ENCODE measurements around the gene UCP3. TPM values are rescaled to one million over a fixed set of nuclear protein-coding genes. Genes with fewer than 3 reads are reported as not detected.

The UCP3 gene
- total RNA-seq, 1 experiment from 2014 or later, result 1.3 TPM

- no TSS peak for BruUV-seq (replicated peaks)
- CTCF ChIA-PET, result no interaction called here
- POLR2A ChIA-PET, result no interaction called here
- ATAC-seq (no peak), DNase-seq (ENCODE audit: low read depth, low spot score) (no peak)
- no peaks in the 10 kb centered on the region for H3K9me2 ChIP-seq (ENCODE audit: insufficient read depth)
- H3K4me3 ChIP-seq (replicated peaks in 1 of 2; ENCODE audit: low read depth in 1 of 2, low read length in 2 of 2), result no peak overlapping the region
- no peaks in the 10 kb centered on the region for H4K20me1 ChIP-seq (ENCODE audit: insufficient read depth)
- no peaks in the 10 kb centered on the region for H3K79me2 ChIP-seq (ENCODE audit: insufficient read depth, low read length)
- no peak overlapping the region for H2AFZ ChIP-seq (ENCODE audit: low read depth, low read length, poor library complexity, severe bottlenecking)
- H3K27ac ChIP-seq (ENCODE audit: low read depth, low read length), result no peak overlapping the region
- H3K9me3 ChIP-seq (ENCODE audit: control insufficient read depth in 1 of 2, insufficient read depth in 1 of 2, low read depth in 1 of 2, low read length in 2 of 2), result no peaks in the 10 kb centered on the region
- H3K4me2 ChIP-seq (ENCODE audit: low read length), result no peak overlapping the region
- TF ChIP-seq, protein P1, sequence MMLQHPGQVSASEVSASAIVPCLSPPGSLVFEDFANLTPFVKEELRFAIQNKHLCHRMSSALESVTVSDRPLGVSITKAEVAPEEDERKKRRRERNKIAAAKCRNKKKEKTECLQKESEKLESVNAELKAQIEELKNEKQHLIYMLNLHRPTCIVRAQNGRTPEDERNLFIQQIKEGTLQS (IDR thresholded peaks at IDR 0.05), result no peak
- no peak for TF ChIP-seq ZBTB33 (IDR thresholded peaks at IDR 0.05; ENCODE audit: extremely low read depth, insufficient replicate concordance, low read length)
- TF ChIP-seq ELF1 (IDR thresholded peaks at IDR 0.05; ENCODE audit: borderline replicate concordance, low read depth), result no peak
- no peak for TF ChIP-seq YY1 (IDR thresholded peaks at IDR 0.05; ENCODE audit: extremely low read depth, insufficient replicate concordance, low read depth, low read length)
- no peak for TF ChIP-seq EGR1 (IDR thresholded peaks at IDR 0.05; ENCODE audit: low read depth)
- TF ChIP-seq, protein P2, sequence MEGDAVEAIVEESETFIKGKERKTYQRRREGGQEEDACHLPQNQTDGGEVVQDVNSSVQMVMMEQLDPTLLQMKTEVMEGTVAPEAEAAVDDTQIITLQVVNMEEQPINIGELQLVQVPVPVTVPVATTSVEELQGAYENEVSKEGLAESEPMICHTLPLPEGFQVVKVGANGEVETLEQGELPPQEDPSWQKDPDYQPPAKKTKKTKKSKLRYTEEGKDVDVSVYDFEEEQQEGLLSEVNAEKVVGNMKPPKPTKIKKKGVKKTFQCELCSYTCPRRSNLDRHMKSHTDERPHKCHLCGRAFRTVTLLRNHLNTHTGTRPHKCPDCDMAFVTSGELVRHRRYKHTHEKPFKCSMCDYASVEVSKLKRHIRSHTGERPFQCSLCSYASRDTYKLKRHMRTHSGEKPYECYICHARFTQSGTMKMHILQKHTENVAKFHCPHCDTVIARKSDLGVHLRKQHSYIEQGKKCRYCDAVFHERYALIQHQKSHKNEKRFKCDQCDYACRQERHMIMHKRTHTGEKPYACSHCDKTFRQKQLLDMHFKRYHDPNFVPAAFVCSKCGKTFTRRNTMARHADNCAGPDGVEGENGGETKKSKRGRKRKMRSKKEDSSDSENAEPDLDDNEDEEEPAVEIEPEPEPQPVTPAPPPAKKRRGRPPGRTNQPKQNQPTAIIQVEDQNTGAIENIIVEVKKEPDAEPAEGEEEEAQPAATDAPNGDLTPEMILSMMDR (IDR thresholded peaks at IDR 0.05 in 2 of 3, conservative IDR thresholded peaks at IDR 0.05 in 1 of 3; ENCODE audit: borderline replicate concordance in 1 of 3, insufficient read depth in 1 of 3, low read depth in 2 of 3, low read length in 2 of 3), result no peak
- TF ChIP-seq TCF7L2 (IDR thresholded peaks at IDR 0.05; ENCODE audit: borderline replicate concordance, extremely low read depth, insufficient read depth, insufficient read length), result no peak
- TF ChIP-seq, protein P3, sequence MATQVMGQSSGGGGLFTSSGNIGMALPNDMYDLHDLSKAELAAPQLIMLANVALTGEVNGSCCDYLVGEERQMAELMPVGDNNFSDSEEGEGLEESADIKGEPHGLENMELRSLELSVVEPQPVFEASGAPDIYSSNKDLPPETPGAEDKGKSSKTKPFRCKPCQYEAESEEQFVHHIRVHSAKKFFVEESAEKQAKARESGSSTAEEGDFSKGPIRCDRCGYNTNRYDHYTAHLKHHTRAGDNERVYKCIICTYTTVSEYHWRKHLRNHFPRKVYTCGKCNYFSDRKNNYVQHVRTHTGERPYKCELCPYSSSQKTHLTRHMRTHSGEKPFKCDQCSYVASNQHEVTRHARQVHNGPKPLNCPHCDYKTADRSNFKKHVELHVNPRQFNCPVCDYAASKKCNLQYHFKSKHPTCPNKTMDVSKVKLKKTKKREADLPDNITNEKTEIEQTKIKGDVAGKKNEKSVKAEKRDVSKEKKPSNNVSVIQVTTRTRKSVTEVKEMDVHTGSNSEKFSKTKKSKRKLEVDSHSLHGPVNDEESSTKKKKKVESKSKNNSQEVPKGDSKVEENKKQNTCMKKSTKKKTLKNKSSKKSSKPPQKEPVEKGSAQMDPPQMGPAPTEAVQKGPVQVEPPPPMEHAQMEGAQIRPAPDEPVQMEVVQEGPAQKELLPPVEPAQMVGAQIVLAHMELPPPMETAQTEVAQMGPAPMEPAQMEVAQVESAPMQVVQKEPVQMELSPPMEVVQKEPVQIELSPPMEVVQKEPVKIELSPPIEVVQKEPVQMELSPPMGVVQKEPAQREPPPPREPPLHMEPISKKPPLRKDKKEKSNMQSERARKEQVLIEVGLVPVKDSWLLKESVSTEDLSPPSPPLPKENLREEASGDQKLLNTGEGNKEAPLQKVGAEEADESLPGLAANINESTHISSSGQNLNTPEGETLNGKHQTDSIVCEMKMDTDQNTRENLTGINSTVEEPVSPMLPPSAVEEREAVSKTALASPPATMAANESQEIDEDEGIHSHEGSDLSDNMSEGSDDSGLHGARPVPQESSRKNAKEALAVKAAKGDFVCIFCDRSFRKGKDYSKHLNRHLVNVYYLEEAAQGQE (IDR thresholded peaks at IDR 0.05; ENCODE audit: low read depth), result no peak
- no peak for TF ChIP-seq ZNF274 (IDR thresholded peaks at IDR 0.05; ENCODE audit: low read depth, low read length)
- TF ChIP-seq CEBPB (IDR thresholded peaks at IDR 0.05; ENCODE audit: low read depth), result no peak
- TF ChIP-seq ZFX (IDR thresholded peaks at IDR 0.05), result no peak
- no peaks in the 10 kb centered on the region for H3K4me1 ChIP-seq (ENCODE audit: control insufficient read depth in 1 of 2, insufficient read depth in 2 of 2, low read length in 2 of 2)
- no peaks in the 10 kb centered on the region for H3K27me3 ChIP-seq (ENCODE audit: insufficient read depth, low read length)
- RAD21 ChIA-PET (ENCODE audit: low non-redundant PET in 1 of 2, low total read pairs in 2 of 2, uncharacterized antibody in 2 of 2, unreplicated experiment in 2 of 2), result no interaction called here
- H3K36me3 ChIP-seq (ENCODE audit: control insufficient read depth in 1 of 2, insufficient read depth in 2 of 2, low read length in 2 of 2), result no peaks in the 10 kb centered on the region
- H3K9ac ChIP-seq (ENCODE audit: low read length), result no peak overlapping the region
- intact Hi-C loops (cut with micrococcal nuclease), result no loop called here
Observed at GRCh38 chr11:74000307-74001133, 8.4 kb downstream of the UCP3 start.

All from HCT116 (cell line).